ENCODE measurements around the gene RAD51B.

GRCh38 chr14:68143341-68143841, 323.8 kb downstream of the RAD51B start:
- TF ChIP-seq, protein P1, sequence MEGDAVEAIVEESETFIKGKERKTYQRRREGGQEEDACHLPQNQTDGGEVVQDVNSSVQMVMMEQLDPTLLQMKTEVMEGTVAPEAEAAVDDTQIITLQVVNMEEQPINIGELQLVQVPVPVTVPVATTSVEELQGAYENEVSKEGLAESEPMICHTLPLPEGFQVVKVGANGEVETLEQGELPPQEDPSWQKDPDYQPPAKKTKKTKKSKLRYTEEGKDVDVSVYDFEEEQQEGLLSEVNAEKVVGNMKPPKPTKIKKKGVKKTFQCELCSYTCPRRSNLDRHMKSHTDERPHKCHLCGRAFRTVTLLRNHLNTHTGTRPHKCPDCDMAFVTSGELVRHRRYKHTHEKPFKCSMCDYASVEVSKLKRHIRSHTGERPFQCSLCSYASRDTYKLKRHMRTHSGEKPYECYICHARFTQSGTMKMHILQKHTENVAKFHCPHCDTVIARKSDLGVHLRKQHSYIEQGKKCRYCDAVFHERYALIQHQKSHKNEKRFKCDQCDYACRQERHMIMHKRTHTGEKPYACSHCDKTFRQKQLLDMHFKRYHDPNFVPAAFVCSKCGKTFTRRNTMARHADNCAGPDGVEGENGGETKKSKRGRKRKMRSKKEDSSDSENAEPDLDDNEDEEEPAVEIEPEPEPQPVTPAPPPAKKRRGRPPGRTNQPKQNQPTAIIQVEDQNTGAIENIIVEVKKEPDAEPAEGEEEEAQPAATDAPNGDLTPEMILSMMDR (tag by site-specific recombination; IDR thresholded peaks at IDR 0.05): no peak
- no peak for TF ChIP-seq ZNF274 (IDR thresholded peaks at IDR 0.05; ENCODE audit: low read length)
- no peak for TF ChIP-seq ZNF274 (tag by site-specific recombination; IDR thresholded peaks at IDR 0.05; ENCODE audit: borderline replicate concordance)
- TF ChIP-seq ZNF610 (tag by site-specific recombination; IDR thresholded peaks at IDR 0.05; ENCODE audit: borderline replicate concordance): no peak
- TF ChIP-seq ZNF2 (tag by site-specific recombination; IDR thresholded peaks at IDR 0.05): no peak
- TF ChIP-seq YY1 (tag by site-specific recombination; IDR thresholded peaks at IDR 0.05): no peak
- TF ChIP-seq ZSCAN18 (tag by site-specific recombination; IDR thresholded peaks at IDR 0.05): no peak

Measured in HEK293 (cell line).